NB4 (cell line): Measurements from ENCODE around the gene HLCS.

ENCODE experiments used
- DNase-seq: peaks from one replicate; pipeline ENCODE4 v3.0.0; 2010; ENCODE audit warnings: low read depth
- H3K4me3 ChIP-seq: one replicate; pipeline ENCODE4 v1.5.1; 2011; ENCODE audit warnings: mild to moderate bottlenecking, low read depth, low read length, moderate library complexity
- MAX ChIP-seq: IDR thresholded peaks from 2 replicates; pipeline ENCODE4 v1.6.1; 2011; ENCODE audit warnings: low read depth, low read length
- MYC ChIP-seq: IDR thresholded peaks from 2 replicates; pipeline ENCODE4 v1.6.1; 2011; ENCODE audit warnings: low read depth, low read length
- POLR2A ChIP-seq: IDR thresholded peaks from 2 replicates; pipeline ENCODE4 v1.6.1; 2011; ENCODE audit warnings: mild to moderate bottlenecking; ENCODE audit not compliant: insufficient read length; ENCODE audit errors: extremely low read depth
- TF ChIP-seq, protein P1 (sequence below): IDR thresholded peaks from one replicate; pipeline ENCODE4 v1.5.1; 2012; ENCODE audit warnings: low read depth, low read length

HLCS gene

GRCh38 chr21:36861595-36862323 is 104.7 kb downstream of the HLCS start:
- no peak for TF ChIP-seq MAX
- TF ChIP-seq, protein P1, sequence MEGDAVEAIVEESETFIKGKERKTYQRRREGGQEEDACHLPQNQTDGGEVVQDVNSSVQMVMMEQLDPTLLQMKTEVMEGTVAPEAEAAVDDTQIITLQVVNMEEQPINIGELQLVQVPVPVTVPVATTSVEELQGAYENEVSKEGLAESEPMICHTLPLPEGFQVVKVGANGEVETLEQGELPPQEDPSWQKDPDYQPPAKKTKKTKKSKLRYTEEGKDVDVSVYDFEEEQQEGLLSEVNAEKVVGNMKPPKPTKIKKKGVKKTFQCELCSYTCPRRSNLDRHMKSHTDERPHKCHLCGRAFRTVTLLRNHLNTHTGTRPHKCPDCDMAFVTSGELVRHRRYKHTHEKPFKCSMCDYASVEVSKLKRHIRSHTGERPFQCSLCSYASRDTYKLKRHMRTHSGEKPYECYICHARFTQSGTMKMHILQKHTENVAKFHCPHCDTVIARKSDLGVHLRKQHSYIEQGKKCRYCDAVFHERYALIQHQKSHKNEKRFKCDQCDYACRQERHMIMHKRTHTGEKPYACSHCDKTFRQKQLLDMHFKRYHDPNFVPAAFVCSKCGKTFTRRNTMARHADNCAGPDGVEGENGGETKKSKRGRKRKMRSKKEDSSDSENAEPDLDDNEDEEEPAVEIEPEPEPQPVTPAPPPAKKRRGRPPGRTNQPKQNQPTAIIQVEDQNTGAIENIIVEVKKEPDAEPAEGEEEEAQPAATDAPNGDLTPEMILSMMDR: no peak
- no peak for TF ChIP-seq MYC
- TF ChIP-seq POLR2A: no peak
- no peak for DNase-seq
- H3K4me3 ChIP-seq: no peak overlapping the region

DNA sequence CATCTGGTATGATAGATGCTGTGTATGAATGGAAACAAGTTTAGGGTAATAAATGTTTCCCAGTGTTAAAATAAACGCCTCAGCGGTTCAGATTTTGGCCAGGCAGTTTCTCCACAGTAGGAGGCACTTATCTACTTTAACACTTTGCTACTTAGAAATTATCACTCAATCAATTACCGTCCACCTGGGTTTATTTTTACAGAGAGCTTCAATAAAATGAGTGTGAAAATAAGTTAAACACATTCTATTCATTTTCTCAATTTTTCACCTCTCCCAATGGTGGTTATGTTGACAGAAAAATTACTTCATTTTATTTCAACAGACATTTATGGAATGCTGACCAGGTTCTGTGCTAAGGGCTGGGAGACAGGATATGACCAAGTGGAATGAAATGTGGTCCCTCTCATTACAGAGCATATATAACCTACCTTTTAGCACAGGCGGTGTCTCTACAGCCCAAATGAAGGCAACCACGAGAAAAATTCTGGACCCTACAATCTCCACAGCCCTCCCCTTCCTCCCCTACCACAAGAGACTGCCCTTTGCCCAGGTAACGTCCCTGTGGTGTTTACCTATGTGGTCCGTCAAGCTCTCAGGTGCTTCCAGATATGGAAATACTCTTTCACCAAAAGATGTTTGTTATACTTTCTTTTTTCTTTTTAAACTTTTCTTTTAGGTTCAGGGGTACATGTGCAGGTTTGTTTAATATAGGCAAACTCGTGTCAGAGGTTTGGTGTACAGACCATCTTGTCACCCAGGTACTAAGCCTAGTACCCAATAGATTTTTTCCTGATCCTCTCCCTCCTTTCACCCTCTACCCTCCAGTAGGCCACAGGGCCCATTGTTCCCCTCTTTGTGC is 105.5 kb downstream of the HLCS start:
- H3K4me3 ChIP-seq: no peak overlapping the region
- TF ChIP-seq, protein P1: no peak
- DNase-seq: no peak

DNA sequence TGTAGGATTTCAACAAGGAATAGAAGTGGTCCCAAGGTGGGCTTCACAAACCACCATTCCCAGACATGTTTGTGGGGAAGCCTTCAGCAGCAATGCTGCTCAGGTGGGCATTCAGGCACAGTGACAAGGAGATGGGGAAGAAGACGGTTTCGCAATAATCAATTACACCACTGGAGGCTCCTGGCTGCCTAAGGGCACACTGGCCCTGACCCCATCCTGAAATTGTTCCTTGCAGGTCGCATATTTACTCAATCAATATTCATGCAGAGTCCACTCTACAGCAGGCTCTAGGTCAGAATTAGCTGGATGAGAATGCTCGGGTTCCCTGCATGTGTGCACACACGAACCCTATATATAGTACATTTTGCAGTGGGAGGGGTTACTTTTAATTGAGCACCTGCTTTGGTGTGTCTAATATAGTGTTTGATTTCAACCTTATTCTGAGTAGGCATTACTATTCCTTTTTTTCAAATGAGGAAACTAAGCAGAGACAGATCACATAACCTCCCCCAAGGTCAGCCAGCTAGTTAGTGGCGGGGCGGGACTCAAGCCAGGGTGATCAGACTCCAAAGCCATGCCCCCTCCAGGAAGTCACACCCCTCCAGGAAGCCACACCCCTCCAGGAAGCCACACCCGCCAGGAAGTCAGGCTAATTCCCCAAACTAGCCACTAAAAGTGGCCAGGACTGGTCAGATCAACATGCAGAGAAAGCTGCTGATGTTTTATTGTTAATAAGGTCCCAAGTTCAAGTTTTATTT is 106.5 kb downstream of the HLCS start:
- DNase-seq: peak; percentile 90
- no peak overlapping the region for H3K4me3 ChIP-seq
- peak; percentile 54 for TF ChIP-seq POLR2A
- TF ChIP-seq, protein P1: no peak

- H3K4me3 ChIP-seq: no peak overlapping the region
- DNase-seq: no peak
- TF ChIP-seq, protein P1: no peak
- TF ChIP-seq MYC (no peak), POLR2A (no peak), MAX (no peak)
Observed at GRCh38 chr21:36858320-36858957, 108.0 kb downstream of the HLCS start.

- no peak for DNase-seq
- TF ChIP-seq, protein P1: no peak
- TF ChIP-seq POLR2A: no peak
- no peak for TF ChIP-seq MYC
- no peak for TF ChIP-seq MAX
- H3K4me3 ChIP-seq: no peak overlapping the region
Observed at GRCh38 chr21:36856643-36857042, 109.8 kb downstream of the HLCS start.
